Cardiac atrium fibroblast (primary cell): Measurements from ENCODE around the gene DFFB. TPM values are rescaled to one million over a fixed set of nuclear protein-coding genes. Genes with fewer than 3 reads are reported as not detected.

Experiments
- total RNA-seq: library from RNA; depleted of rRNA; stranded (reverse); fragments of >200 nt; gene quantifications from 2 replicates; pipeline ENCODE4 v1.2.3, GENCODE V29; 2015

DFFB gene
- 5.3 and 9.9 TPM in 2 replicates for total RNA-seq

GRCh38 chr1:3856923-3857790 lies at the start of gene DFFB, which contains the start of gene CEP104:
Gene DFFB (plus strand): TSS chr1:3857476. CDS start chr1:3857604, 128 bp downstream.
Gene CEP104 (minus strand): TSS chr1:3857211. CDS start chr1:3852407, 4,804 bp downstream.

GRCh38 chr1:3900150-3900968 lies 43.1 kb downstream of the DFFB start, which contains the start of gene C1orf174:
Gene C1orf174 (minus strand): TSS chr1:3900272. CDS start chr1:3900186, 86 bp downstream.

Other genes with a start within 250 kb of the DFFB start
- 21.7 TPM in 2 replicates for gene MEGF6, start 246.0 kb upstream of the DFFB start, total RNA-seq
- 19.9 and 32.6 TPM in 2 replicates for gene TPRG1L, start 232.5 kb upstream of the DFFB start, total RNA-seq
- gene WRAP73, start 207.4 kb upstream of the DFFB start, total RNA-seq: 10.0 and 10.7 TPM in 2 replicates
- not detected in 2 replicates for gene TP73, start 205.0 kb upstream of the DFFB start, total RNA-seq
- gene CCDC27, start 105.0 kb upstream of the DFFB start, total RNA-seq: not detected in 2 replicates
- not detected in 2 replicates for gene SMIM1, start 84.7 kb upstream of the DFFB start, total RNA-seq
- 26.9 and 35.7 TPM in 2 replicates for gene LRRC47, start 61.0 kb upstream of the DFFB start, total RNA-seq
- gene CEP104, start 265 bp upstream of the DFFB start, total RNA-seq: 25.1 and 32.2 TPM in 2 replicates
- gene C1orf174, start 42.8 kb downstream of the DFFB start, total RNA-seq: 25.9 and 26.4 TPM in 2 replicates